Tibial nerve (tissue), 4 donors: ENCODE measurements around the gene PRM1. TPM values are rescaled to one million over a fixed set of nuclear protein-coding genes. Genes with fewer than 3 reads are reported as not detected.

ENCODE experiments used
- DNase-seq, 2 donors: peaks; one replicate each; pipeline ENCODE4 v3.0.0-alpha.2; 2019; ENCODE audit warnings: low spot score in 2 of 2
- H3K27ac ChIP-seq, 4 donors: fragments of 200-600 bp; sonication (generic) in 3 of 4; one replicate each; pipeline ENCODE4 v1.5.1; 2017 to 2019; ENCODE audit warnings: mild to moderate bottlenecking in 1 of 4
- H3K27me3 ChIP-seq, 2 donors: fragments of 200-600 bp; sonication (generic) in 1 of 2; one replicate each; pipeline versions ENCODE4 v1.5.1 to v1.6.0; 2017 to 2019
- H3K36me3 ChIP-seq, 3 donors: fragments of 200-600 bp; sonication (generic); one replicate each; pipeline ENCODE4 v1.5.1; 2018 to 2019
- H3K4me1 ChIP-seq, 4 donors: fragments of 200-600 bp; sonication (generic) in 3 of 4; one replicate each; pipeline ENCODE4 v1.5.1; 2017 to 2019
- H3K4me3 ChIP-seq, 4 donors: fragments of 200-600 bp; sonication (generic) in 3 of 4; one replicate each; pipeline ENCODE4 v1.5.1; 2017 to 2019; ENCODE audit warnings: mild to moderate bottlenecking in 1 of 4, moderate library complexity in 1 of 4
- H3K9me3 ChIP-seq, 4 donors: fragments of 200-600 bp; sonication (generic) in 3 of 4; one replicate each; pipeline ENCODE4 v1.5.1; 2017 to 2019
- EP300 ChIP-seq, 2 donors: sonication (generic); formaldehyde crosslinking; IDR thresholded peaks; one replicate each; pipeline ENCODE4 v1.6.1; 2017; ENCODE audit warnings: antibody characterized with exemption in 2 of 2, mild to moderate bottlenecking in 1 of 2
- POLR2A ChIP-seq, 2 donors: fragments of 450-650 bp; IDR thresholded peaks; one replicate each; pipeline ENCODE4 v1.6.1; 2017; ENCODE audit warnings: antibody characterized with exemption in 2 of 2, mild to moderate bottlenecking in 2 of 2, moderate library complexity in 2 of 2
- WGBS, 2 donors: methylation state at CpG; one replicate each; pipeline ENCODE4 v1.1.5; 2018; 5-methylcytosine and 5-hydroxymethylcytosine counted together
- total RNA-seq, 4 donors: library from RNA; depleted of rRNA; stranded (reverse); fragments of >200 nt; gene quantifications; one replicate each; pipeline ENCODE4 v1.1.0, GENCODE V29; 2016
- TF ChIP-seq, protein P1 (sequence below), 5 experiments: fragments of 200-600 bp in 3 of 5; fragments of 450-650 bp in 2 of 5; sonication (generic) in 3 of 5; IDR thresholded peaks; one replicate each; pipeline ENCODE4 v1.5.1; 2016 to 2019; ENCODE audit warnings: antibody characterized with exemption in 5 of 5, mild to moderate bottlenecking in 3 of 5, moderate library complexity in 2 of 5

Gene PRM1
- total RNA-seq, 4 donors from 2014 or later, result not detected

DNA sequence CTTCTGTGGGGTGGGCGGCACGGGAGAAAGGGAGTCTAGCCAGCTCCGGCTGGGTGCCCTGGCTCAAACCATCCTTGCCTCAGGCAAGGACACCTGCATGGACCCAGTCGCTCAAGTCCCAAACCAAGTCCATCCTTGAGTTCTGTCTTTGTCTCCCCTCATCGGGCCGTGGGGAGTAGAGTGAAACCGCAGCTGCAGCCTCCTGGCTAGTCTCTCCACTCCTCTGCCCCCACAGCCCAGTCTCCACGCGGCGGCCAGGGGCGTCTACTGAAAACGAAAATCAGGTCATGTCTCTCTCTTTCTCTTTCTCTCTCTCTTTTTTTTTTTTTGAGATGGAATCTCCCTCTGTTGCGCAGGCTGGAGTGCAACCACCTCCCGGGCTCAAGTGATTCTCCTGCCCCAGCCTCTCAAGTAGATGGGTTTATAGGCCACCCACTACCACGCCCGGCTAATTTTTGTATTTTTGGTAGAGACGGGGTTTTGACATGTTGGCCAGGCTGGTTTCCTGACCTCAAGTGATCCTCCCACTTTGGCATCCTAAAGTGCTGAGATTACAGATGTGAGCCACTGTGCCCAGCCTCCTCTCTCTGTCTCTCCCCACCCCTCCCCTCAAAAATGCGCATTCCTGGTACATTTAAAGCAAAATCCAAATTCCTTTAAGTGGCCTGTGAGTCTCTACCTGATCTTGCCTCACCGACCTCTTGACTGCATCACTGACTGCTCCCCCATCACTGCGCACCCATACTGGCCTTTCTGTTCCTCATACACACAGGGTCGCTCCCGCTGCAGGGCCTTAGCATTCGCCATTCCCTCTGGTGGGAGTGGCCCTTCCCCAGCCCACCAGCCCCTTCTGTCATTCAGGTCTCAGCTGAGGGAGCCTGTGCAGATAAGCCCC lies 46.4 kb upstream of the PRM1 start:
- DNase-seq, result no peak
- H3K27ac ChIP-seq, result peak overlapping the region in 1 of 4 donors; percentile 40
- WGBS, 2 donors, result 82 to 86% methylated on average over 23 of the region's 23 CpGs
- peaks cover 0 to 29% (median 16%) of the 10 kb centered on the region in 4 donors for H3K4me1 ChIP-seq
- no peaks in the 10 kb centered on the region for H3K27me3 ChIP-seq
- H3K4me3 ChIP-seq, result no peak overlapping the region
- TF ChIP-seq, protein P1, sequence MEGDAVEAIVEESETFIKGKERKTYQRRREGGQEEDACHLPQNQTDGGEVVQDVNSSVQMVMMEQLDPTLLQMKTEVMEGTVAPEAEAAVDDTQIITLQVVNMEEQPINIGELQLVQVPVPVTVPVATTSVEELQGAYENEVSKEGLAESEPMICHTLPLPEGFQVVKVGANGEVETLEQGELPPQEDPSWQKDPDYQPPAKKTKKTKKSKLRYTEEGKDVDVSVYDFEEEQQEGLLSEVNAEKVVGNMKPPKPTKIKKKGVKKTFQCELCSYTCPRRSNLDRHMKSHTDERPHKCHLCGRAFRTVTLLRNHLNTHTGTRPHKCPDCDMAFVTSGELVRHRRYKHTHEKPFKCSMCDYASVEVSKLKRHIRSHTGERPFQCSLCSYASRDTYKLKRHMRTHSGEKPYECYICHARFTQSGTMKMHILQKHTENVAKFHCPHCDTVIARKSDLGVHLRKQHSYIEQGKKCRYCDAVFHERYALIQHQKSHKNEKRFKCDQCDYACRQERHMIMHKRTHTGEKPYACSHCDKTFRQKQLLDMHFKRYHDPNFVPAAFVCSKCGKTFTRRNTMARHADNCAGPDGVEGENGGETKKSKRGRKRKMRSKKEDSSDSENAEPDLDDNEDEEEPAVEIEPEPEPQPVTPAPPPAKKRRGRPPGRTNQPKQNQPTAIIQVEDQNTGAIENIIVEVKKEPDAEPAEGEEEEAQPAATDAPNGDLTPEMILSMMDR (IDR thresholded peaks at IDR 0.05), result no peak
- TF ChIP-seq POLR2A (IDR thresholded peaks at IDR 0.05), result no peak
- no peak for TF ChIP-seq EP300 (IDR thresholded peaks at IDR 0.05)
- H3K9me3 ChIP-seq, result no peaks in the 10 kb centered on the region
- H3K36me3 ChIP-seq, result no peaks in the 10 kb centered on the region

DNA sequence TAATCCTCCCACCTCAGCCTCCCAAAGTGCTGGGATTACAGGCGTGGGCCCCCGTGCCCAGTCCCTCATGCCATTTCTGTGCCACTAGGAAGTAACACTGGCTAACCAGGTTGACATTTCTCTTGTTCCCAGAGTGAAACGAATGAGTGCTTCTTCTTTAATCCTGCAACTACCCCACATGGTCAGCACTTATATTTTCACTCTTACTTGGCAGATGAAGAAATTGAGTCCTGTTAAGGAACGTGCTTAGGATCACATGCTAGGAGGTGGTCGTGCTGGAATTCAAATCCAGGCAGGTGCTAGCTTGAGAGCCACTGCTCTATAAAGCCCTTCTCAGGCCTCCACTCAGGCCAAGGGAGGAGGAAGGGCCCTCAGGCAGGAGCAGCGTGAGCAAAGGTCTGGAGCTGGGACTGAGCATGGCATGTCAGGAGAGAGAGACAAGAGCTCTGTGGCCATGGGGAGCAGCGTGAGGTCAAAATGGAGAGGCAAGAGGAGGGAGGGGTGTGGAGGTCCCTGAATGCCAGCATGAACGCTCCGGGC lies 45.7 kb upstream of the PRM1 start:
- TF ChIP-seq EP300 (IDR thresholded peaks at IDR 0.05), result no peak
- TF ChIP-seq, protein P1 (IDR thresholded peaks at IDR 0.05), result no peak
- no peak for TF ChIP-seq POLR2A (IDR thresholded peaks at IDR 0.05)
- no peak for DNase-seq
- Histone ChIP-seq H3K4me3 (no peak overlapping the region), H3K4me1 (peaks cover 0 to 29% (median 16%) of the 10 kb centered on the region in 4 donors), H3K27me3 (no peaks in the 10 kb centered on the region), H3K9me3 (no peaks in the 10 kb centered on the region), H3K27ac (no peak overlapping the region), H3K36me3 (no peaks in the 10 kb centered on the region)
- WGBS, 2 donors, result 86 to 88% methylated on average over 9 of the region's 9 CpGs

DNA sequence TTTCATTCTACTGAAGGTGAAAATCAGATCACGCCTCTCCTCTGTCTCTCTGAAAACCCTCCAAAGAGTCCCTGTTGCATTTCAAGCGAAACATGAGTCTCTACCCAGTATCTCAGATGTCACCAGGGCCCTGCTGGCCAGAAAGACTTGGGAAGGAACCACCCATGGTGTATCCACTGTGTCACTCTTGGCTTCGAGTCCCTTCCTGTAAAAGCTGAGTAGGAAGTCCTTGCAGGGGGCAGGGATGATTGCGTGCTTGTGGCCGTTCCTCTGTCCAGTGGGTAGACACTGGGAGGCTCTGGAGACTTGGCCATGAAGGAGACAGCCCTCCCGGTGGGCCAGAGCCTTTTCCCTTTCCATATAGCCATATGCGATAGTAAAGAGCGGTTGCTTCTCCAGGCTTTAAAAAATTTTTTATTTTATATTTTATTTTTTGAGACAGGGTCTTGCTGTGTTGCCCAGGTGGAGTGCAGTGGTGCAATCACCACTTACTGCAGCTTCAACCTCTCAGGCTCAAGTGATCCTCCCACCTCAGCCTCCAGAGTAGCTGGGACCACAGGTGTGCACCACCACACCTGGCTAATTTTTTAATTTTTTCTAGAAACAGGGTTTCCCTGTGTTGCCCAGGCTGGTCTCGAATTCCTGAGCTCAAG lies 45.1 kb upstream of the PRM1 start:
- Histone ChIP-seq H3K4me1 (peaks cover 0 to 29% (median 16%) of the 10 kb centered on the region in 4 donors), H3K27me3 (no peaks in the 10 kb centered on the region), H3K36me3 (no peaks in the 10 kb centered on the region), H3K9me3 (no peaks in the 10 kb centered on the region), H3K4me3 (no peak overlapping the region), H3K27ac (no peak overlapping the region)
- 79 to 92% methylated on average over 9 of the region's 9 CpGs for WGBS, 2 donors
- TF ChIP-seq EP300 (IDR thresholded peaks at IDR 0.05), result no peak
- TF ChIP-seq, protein P1 (IDR thresholded peaks at IDR 0.05), result no peak
- no peak for TF ChIP-seq POLR2A (IDR thresholded peaks at IDR 0.05)
- DNase-seq, result no peak

DNA sequence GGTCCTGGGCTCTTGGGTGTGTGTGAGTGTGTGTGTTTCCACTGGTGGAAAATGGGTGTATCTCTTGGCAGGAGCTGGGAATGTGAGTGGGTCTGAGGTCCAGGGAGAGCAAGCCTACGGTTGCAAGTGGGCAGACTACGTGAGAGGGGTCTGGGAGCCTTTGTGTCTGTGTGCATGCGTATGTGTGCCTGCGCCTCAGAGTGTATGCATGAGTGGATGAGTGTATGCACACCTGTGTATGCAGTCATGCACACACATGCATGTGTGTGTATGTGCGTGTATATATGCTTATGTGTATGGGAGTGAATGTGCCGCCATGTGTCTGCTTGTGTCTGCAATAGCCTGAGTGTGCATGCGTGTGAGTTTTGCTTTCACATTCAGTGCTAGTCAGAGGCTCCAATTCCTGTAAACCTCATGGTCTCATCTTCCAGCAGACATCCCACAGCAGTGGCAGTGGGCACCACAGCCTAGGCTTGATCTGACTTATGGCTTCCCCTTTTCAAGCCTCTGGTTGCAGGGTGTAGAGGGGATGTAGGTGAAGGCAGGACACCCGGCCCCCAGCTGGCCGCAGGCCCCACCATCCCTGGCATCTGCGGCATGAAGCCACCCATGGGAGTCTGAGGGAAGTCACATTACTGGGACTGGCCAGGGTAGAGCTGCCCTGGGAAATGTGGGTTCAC lies 44.4 kb upstream of the PRM1 start:
- Histone ChIP-seq H3K27ac (no peak overlapping the region), H3K4me3 (no peak overlapping the region), H3K9me3 (no peaks in the 10 kb centered on the region), H3K27me3 (no peaks in the 10 kb centered on the region), H3K36me3 (no peaks in the 10 kb centered on the region), H3K4me1 (peaks cover 0 to 27% (median 16%) of the 10 kb centered on the region in 4 donors)
- WGBS, 2 donors, result 72 to 78% methylated on average over 9 to 10 of the region's 10 CpGs
- TF ChIP-seq POLR2A (IDR thresholded peaks at IDR 0.05) (no peak), EP300 (IDR thresholded peaks at IDR 0.05) (no peak)
- TF ChIP-seq, protein P1 (IDR thresholded peaks at IDR 0.05), result no peak
- no peak for DNase-seq
